BJ (cell line): ENCODE results near the gene METAP2. TPM values are rescaled to one million over a fixed set of nuclear protein-coding genes. Genes with fewer than 3 reads are reported as not detected.

Source experiments
- CTCF ChIA-PET: fragments of 350-600 bp; formaldehyde crosslinking; extraction: SDS; loops from one replicate; lab custom pipeline; 2021; ENCODE audit warnings: antibody characterized with exemption, inconsistent platforms; lab: Yijun Ruan, JAX
- POLR2A ChIA-PET: fragments of 300-600 bp; sonication (Branson Sonifier 250); formaldehyde crosslinking; extraction: SDS; loops from one replicate; lab custom pipeline; 2021; ENCODE audit warnings: antibody characterized with exemption; lab: Charles Lee
- DNase-seq: peaks from one replicate; pipeline ENCODE4 v3.0.0-alpha.2; 2011; ENCODE audit warnings: low read depth
- H3K27me3 ChIP-seq: 2 replicates; pipeline ENCODE4 v1.6.0; 2011; ENCODE audit warnings: low read length; ENCODE audit not compliant: control insufficient read depth, insufficient read depth
- H3K36me3 ChIP-seq: 2 replicates; pipeline ENCODE4 v1.5.1; 2011; ENCODE audit warnings: low read length; ENCODE audit not compliant: control insufficient read depth, insufficient read depth
- H3K4me3 ChIP-seq: 2 replicates; pipeline ENCODE4 v1.5.1; 2011; ENCODE audit warnings: low read depth, mild to moderate bottlenecking, control low read depth, low read length
- polyA plus RNA-seq: library from polyadenylated mRNA; depleted of rRNA; stranded (reverse); fragments of >200 nt; gene quantifications from 2 replicates; pipeline ENCODE4 v1.2.3, GENCODE V29; 2011
- TF ChIP-seq, protein P1 (sequence below): IDR thresholded peaks from 2 replicates; pipeline ENCODE4 v1.5.1; 2011; ENCODE audit warnings: low read depth, mild to moderate bottlenecking, control low read depth, inconsistent platforms, low read length, moderate library complexity; ENCODE audit not compliant: insufficient read depth

METAP2 gene
- polyA plus RNA-seq, 1 experiment: 32.2 TPM

DNA sequence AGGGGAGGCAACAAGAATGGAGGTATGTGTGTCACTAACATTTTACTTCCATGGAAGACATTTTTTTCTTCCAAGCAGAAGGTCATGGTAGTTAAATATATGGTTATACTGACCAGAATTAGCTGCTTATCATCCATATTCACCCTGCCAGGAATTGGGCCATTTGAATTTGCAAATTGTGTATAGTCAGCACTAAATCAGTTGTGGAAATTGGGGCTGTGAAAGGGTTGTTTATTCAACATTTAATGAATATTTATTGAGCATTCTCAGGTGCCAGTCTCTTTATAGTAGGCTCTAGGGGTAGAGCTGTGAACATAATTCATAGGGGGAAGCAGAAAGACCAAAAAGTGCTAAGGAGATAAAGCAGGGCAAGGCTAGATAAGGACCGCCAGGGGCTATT lies 38.0 kb downstream of the METAP2 start:
- no peak for DNase-seq
- TF ChIP-seq, protein P1, sequence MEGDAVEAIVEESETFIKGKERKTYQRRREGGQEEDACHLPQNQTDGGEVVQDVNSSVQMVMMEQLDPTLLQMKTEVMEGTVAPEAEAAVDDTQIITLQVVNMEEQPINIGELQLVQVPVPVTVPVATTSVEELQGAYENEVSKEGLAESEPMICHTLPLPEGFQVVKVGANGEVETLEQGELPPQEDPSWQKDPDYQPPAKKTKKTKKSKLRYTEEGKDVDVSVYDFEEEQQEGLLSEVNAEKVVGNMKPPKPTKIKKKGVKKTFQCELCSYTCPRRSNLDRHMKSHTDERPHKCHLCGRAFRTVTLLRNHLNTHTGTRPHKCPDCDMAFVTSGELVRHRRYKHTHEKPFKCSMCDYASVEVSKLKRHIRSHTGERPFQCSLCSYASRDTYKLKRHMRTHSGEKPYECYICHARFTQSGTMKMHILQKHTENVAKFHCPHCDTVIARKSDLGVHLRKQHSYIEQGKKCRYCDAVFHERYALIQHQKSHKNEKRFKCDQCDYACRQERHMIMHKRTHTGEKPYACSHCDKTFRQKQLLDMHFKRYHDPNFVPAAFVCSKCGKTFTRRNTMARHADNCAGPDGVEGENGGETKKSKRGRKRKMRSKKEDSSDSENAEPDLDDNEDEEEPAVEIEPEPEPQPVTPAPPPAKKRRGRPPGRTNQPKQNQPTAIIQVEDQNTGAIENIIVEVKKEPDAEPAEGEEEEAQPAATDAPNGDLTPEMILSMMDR: no peak
- POLR2A ChIA-PET: no interaction called here
- no peaks in the 10 kb centered on the region for H3K27me3 ChIP-seq
- CTCF ChIA-PET: interaction anchor here (0.9 kb wide), 1 partner anchor 22 kb away, joined by 3 read pairs; no protein-coding TSS in a partner anchor
- H3K4me3 ChIP-seq: no peak overlapping the region
- H3K36me3 ChIP-seq: peaks cover 8% of the 10 kb centered on the region

DNA sequence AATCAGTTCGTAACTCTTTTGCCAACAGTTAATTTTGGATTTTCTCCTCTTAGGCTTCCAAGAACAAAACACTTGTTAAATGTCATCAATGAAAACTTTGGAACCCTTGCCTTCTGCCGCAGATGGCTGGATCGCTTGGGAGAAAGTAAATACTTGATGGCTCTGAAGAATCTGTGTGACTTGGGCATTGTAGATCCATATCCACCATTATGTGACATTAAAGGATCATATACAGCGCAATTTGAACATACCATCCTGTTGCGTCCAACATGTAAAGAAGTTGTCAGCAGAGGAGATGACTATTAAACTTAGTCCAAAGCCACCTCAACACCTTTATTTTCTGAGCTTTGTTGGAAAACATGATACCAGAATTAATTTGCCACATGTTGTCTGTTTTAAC lies 39.6 kb downstream of the METAP2 start:
- POLR2A ChIA-PET: no interaction called here
- CTCF ChIA-PET: interaction anchor here (1.1 to 2.4 kb wide), 2 partner anchors 20 to 30 kb away, joined by 3 to 8 read pairs; no protein-coding TSS in a partner anchor
- TF ChIP-seq, protein P1: no peak
- DNase-seq: no peak
- Histone ChIP-seq H3K27me3 (no peaks in the 10 kb centered on the region), H3K4me3 (no peak overlapping the region), H3K36me3 (peaks cover 8% of the 10 kb centered on the region)

DNA sequence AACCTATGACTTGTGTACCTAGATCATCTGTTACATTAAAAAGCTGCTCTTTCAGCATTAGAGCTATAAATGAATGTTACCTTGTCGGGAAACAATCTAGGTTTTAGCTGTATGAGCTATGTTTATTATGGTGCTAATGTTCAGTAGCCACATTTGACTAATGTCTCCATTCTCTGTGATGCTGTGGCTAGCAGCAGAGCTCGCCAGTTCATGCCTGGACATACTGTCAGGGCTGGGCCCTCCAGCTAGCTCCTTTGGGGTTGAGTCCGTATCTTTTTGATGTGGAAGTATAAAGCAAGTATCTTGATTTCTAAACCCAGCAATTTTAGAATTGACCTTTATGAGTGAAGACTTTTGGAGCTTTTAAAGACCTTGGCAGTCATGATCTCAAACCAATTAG lies 41.2 kb downstream of the METAP2 start:
- ChIA-PET POLR2A (no interaction called here), CTCF (interaction anchor here (2.4 kb wide), 1 partner anchor 19 kb away, joined by 8 read pairs; no protein-coding TSS in a partner anchor)
- Histone ChIP-seq H3K4me3 (no peak overlapping the region), H3K27me3 (no peaks in the 10 kb centered on the region), H3K36me3 (peaks cover 8% of the 10 kb centered on the region)
- TF ChIP-seq, protein P1: no peak
- no peak for DNase-seq

DNA sequence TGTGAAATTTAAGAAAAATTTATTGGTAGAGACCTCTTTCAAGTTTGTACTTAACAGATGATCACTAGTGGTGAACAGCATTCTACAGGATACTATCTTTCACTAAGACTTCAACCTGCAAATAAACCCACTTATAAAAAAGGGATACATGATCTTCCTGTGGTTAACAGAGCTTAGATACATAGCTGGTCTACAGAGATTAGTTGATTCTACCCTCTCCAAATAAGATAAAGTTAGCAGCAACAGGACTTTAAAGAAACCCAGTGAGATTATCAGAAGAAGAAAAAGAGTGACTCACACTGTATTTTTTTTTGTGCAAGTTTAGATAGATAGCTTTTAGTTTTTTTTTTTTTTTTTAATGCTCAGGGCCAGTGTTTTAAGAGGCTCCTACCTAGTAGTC lies 42.8 kb downstream of the METAP2 start:
- ChIA-PET CTCF (interaction anchor here (0.6 to 1.7 kb wide), 5 partner anchors 8 to 1374 kb away, joined by 3 to 5 read pairs (median 3); no protein-coding TSS in a partner anchor), POLR2A (no interaction called here)
- TF ChIP-seq, protein P1: no peak
- H3K36me3 ChIP-seq: peaks cover 5% of the 10 kb centered on the region; the same call in 1 of the 2 replicates
- DNase-seq: no peak
- H3K4me3 ChIP-seq: no peak overlapping the region
- H3K27me3 ChIP-seq: no peaks in the 10 kb centered on the region

DNA sequence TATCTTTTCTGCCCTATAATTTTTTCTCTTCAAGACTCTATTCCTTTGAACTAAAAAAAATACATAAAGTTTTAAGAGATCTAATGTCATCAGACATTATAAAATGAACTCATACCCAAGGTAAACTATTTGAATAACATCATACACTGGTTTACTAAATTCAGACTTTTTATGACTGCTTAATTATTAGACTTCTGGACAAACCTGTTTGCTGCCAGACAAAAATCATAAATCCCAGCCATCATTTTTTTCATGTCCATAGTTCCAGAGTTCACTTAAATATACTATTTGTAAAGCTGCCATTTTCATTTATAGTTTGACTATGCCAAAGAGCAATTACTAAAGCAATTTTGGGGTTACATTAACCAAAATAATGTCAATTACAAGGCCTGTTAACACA lies 43.3 kb downstream of the METAP2 start:
- no peaks in the 10 kb centered on the region for H3K27me3 ChIP-seq
- TF ChIP-seq, protein P1: no peak
- CTCF ChIA-PET: interaction anchor here (1.2 to 1.7 kb wide), 3 partner anchors 9 to 58 kb away, joined by 3 to 4 read pairs (median 3); no protein-coding TSS in a partner anchor
- H3K36me3 ChIP-seq: peaks cover 2% of the 10 kb centered on the region; the same call in 1 of the 2 replicates
- no peak for DNase-seq
- H3K4me3 ChIP-seq: no peak overlapping the region
- POLR2A ChIA-PET: no interaction called here
